GM12878 (cell line): Measurements from ENCODE around the gene DIAPH2.

Experiments used
- ATF2 ChIP-seq: IDR thresholded peaks from 2 replicates; pipeline ENCODE4 v1.6.1; 2012; ENCODE audit warnings: low read length, inconsistent platforms
- CREB1 ChIP-seq: IDR thresholded peaks from 2 replicates; pipeline ENCODE4 v1.6.1; 2012; ENCODE audit warnings: low read depth, mild to moderate bottlenecking, inconsistent platforms
- CTCF ChIP-seq, 3 experiments: IDR thresholded peaks in 2 of 3; conservative IDR thresholded peaks in 1 of 3; 2 replicates each; pipeline ENCODE4 v1.5.1; 2011; ENCODE audit warnings: low read depth in 3 of 3, low read length in 3 of 3, mild to moderate bottlenecking in 3 of 3, control low read depth in 2 of 3, moderate library complexity in 2 of 3, inconsistent platforms in 1 of 3, mixed read lengths in 1 of 3; ENCODE audit not compliant: control insufficient read depth in 2 of 3, insufficient read depth in 1 of 3; ENCODE audit errors: extremely low read depth in 1 of 3
- EP300 ChIP-seq, 2 experiments: fragments of 150-350 bp in 1 of 2; IDR thresholded peaks; 2 replicates each; pipeline ENCODE4 v1.6.1; 2011 to 2012; ENCODE audit warnings: low read depth in 2 of 2, low read length in 2 of 2, borderline replicate concordance in 1 of 2, improper control_type of control experiment in 1 of 2, inconsistent platforms in 1 of 2; ENCODE audit not compliant: control insufficient read depth in 1 of 2
- EZH2 ChIP-seq: IDR thresholded peaks from 2 replicates; pipeline ENCODE4 v1.6.1; 2012; ENCODE audit warnings: low read depth, mild to moderate bottlenecking, control low read depth, inconsistent platforms, low read length, borderline replicate concordance; ENCODE audit not compliant: control insufficient read depth
- FOXM1 ChIP-seq: IDR thresholded peaks from 2 replicates; pipeline ENCODE4 v1.6.1; 2012; ENCODE audit warnings: low read depth, mild to moderate bottlenecking, inconsistent platforms, low read length, moderate library complexity
- KDM1A ChIP-seq: fragments of 200-600 bp; sonication (generic); IDR thresholded peaks from 2 replicates; pipeline ENCODE4 v1.6.1; 2016; ENCODE audit warnings: borderline replicate concordance
- PAX5 ChIP-seq: IDR thresholded peaks from 2 replicates; pipeline ENCODE4 v1.6.1; 2011; ENCODE audit warnings: low read depth, low read length, borderline replicate concordance
- POLR2A ChIP-seq: IDR thresholded peaks from 2 replicates; pipeline ENCODE4 v1.6.1; 2011; ENCODE audit warnings: low read depth, mild to moderate bottlenecking, low read length
- RELA ChIP-seq: fragments of 450-650 bp; IDR thresholded peaks from 2 replicates; pipeline ENCODE4 v1.8.0; 2014; ENCODE audit warnings: borderline replicate concordance; ENCODE audit not compliant: partially characterized antibody
- SIN3A ChIP-seq: IDR thresholded peaks from 2 replicates; pipeline ENCODE4 v1.6.1; 2012; ENCODE audit warnings: low read depth, low read length, improper control_type of control experiment
- TAF1 ChIP-seq: IDR thresholded peaks from 2 replicates; pipeline ENCODE4 v1.6.1; 2011; ENCODE audit warnings: mild to moderate bottlenecking, low read depth, low read length, borderline replicate concordance
- USF2 ChIP-seq: IDR thresholded peaks from 2 replicates; pipeline ENCODE4 v1.6.1; 2011; ENCODE audit warnings: low read depth, low read length, improper control_type of control experiment, borderline replicate concordance

- TF ChIP-seq TAF1 (no peak), FOXM1 (no peak), CTCF (IDR thresholded peaks at IDR 0.05 in 2 of 3, conservative IDR thresholded peaks at IDR 0.05 in 1 of 3; ENCODE audit: control insufficient read depth in 2 of 3, extremely low read depth in 1 of 3, insufficient read depth in 1 of 3, low read depth in 3 of 3, low read length in 3 of 3) (no peak), POLR2A (no peak), ATF2 (no peak), KDM1A (no peak), CREB1 (no peak), EP300 (IDR thresholded peaks at IDR 0.05; ENCODE audit: borderline replicate concordance in 1 of 2, control insufficient read depth in 1 of 2, low read depth in 2 of 2, low read length in 2 of 2) (no peak), EZH2 (no peak), SIN3A (no peak), USF2 (no peak), PAX5 (no peak), RELA (no peak)
Observed at GRCh38 chrX:97000682-97001368, 316.2 kb downstream of the DIAPH2 start.
